Activated naive CD4-positive, alpha-beta T cell treated with anti-CD3 and anti-CD28 coated beads, Interleukin-2, amount 50 U/mL, for 16 hours (primary cell): ENCODE results near the gene BIVM.

Experiments
- DNase-seq: peaks from one replicate; pipeline ENCODE4 v3.0.0-alpha.2; 2020

The BIVM gene

DNA sequence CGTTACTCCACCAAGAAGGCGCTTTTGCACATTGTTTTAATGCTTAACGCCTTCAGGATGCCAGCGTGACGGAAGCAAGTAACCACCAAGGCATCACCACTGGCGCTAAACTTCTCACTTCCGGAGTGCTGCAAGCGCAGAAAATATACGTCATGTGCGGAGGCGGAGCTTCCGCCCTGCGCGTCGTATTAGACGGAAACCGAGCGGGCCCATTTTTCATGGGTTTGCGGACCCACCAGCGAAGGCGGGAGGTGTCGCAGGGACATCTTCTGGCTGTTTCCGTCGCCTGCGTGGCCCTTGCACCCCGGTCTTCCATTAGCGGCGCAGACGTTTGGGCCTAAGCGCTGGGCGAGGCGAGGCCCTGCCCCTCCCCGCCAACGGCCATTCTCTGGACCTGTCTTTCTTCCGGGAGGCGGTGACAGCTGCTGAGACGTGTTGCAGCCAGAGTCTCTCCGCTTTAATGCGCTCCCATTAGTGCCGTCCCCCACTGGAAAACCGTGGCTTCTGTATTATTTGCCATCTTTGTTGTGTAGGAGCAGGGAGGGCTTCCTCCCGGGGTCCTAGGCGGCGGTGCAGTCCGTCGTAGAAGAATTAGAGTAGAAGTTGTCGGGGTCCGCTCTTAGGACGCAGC lies 46.8 kb downstream of the BIVM start, which contains the start of gene ERCC5:
ERCC5 (plus strand) TSS at position 403 of the 631 bp plus-strand sequence. CDS start 235 bp downstream, outside the sequence.
- DNase-seq: peak; percentile 94

DNA sequence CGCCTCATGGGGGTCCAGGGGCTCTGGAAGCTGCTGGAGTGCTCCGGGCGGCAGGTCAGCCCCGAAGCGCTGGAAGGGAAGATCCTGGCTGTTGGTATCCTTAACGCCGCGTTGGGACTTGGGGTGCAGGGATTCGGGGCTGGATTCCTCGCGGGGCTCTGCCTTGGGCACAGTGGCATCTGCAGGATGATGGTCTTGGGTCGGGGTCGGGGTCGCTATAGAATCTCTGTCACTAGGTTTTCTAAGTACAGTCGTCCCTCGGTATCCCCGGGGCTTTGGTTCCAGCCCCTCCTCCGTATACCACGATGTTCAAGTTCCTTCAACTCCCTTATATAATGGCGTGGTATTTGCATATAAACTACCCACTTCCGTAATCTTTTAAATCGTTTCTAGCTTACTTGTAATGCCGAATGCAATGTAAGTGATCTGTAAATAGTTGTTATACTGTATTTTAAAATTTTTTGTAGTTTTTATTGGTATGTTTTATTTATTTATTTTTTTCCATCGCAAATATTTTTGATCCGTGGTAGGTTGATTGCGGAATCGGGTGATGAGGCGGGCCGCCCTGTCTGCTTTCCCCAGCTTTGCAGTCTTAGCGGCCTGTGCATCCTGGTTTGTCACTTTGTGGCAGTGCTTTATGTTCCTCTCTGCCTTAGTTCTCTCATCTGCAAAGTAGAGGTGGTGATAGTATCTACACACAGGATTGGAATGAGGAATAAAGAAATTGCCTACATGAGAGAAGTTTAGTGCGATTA lies 47.5 kb downstream of the BIVM start:
- DNase-seq: peak; percentile 42

DNA sequence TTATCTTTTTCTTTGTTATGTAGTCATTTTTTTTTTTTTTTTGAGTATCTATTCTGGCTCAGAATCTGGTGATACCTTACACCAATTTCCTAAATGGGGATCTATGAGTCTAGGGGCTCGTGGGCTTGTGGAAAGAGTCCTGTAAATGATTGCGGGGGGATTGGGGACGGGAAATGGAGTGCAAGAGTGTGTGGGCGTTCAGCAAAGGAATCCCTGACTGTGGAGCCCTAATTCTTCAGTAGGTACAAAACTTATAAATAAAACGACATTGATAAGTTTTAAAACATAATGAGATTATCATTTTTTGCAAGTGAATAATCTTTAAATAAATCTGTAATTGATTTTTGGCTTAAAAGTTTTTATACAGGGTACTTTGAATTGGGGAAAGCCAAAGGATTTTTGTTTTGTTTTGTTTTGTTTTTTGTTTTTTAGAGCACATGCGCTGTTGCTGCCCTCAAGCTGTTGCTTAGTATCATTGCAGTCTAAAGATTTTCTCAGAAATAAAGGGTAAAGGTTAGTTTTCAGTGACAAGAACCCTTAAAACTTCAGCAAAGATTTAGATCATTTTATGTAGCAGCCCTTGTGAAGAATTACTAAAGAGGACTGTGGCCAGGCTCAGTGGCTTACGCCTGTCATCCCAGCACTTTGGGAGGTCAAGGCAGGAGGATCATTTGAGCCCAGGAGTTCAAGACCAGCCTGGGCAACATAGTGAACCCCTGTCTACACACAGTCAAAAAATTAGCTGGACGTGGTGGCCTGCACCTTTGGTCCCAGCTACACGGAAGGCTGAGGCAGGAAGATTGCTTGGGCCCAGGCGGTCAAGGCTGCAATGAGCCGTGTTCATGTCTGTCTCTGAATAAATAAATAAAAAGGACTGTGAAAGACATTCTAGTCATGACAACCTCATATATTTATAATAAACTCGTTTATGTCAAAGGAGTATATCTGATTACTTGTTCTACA lies 48.6 kb downstream of the BIVM start:
- DNase-seq: no peak

DNA sequence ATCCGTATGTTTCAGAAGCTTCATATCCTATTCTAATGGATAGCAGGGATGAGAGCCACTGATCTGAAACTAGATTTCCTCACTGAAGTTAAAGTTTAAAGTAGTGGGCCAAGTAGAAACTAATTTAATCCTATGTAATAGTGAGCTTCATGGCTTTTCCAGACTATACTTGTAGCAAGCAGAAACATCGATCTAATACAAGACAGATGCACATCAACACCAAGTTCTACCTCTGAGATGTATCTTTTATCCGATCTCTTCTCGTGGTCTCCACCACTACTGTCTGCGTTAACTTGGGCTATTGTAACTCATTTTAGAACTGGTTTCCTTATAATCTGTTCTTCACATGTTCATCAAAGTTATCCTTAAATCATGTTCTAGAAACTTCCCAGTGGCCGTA lies 50.0 kb downstream of the BIVM start:
- no peak for DNase-seq

DNA sequence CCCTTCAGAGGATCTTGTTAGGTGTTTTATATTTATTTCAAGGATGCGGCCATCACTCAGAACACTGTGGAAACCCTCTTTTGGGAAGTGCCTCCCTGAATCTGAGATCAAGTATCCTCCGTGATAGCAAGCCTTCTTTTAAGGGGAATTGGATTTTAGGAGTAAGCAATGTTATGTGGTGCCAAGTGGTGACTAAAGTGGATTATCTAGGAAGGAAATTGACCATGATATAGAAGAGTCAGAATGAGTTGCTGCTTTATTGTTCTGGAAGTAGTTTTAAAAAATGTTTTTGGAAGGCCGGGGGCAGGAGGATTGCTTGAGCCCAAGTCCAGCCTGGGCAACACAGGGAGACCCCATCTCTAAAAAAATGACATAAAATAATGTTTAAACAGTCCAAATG lies 53.6 kb downstream of the BIVM start:
- DNase-seq: no peak

DNA sequence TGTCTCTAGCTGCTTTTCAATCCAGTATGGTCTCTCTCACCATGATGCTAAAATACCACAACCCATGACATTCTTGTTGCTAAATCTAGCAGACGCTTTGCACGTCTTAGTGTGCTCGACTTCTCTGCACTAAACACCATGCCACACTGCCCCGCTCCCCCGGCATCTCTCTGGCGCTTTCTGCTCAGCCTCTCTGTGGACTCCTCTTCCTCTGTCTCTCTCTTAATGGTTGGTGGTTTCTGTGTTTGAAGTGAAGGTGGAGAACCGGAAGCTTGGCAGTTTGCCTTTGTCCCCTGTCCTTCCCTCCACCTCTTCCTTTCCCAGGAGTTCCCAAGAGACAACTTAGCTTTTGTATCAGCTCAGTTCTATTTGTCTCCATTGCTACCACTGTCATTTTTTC lies 55.8 kb downstream of the BIVM start:
- DNase-seq: no peak

DNA sequence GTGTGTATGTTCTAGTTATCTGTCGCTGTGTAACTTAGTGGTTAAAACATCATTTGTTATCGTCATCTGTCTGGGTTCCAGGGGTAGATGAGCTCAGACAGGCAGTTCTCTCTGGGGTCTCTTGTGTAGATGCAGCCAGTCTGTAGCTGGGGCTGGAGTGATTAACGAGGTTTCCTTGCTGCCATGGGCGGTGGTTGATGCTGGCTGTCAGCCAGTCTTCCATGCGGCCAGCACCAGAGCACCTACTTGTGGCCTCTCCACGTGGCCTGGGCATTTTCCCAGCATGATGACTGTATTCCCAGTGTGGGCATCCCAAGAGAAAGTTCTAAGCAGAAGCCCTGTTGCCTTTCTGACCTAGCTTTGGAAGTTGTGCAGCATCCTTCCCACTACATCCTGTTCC lies 57.6 kb downstream of the BIVM start:
- DNase-seq: no peak

DNA sequence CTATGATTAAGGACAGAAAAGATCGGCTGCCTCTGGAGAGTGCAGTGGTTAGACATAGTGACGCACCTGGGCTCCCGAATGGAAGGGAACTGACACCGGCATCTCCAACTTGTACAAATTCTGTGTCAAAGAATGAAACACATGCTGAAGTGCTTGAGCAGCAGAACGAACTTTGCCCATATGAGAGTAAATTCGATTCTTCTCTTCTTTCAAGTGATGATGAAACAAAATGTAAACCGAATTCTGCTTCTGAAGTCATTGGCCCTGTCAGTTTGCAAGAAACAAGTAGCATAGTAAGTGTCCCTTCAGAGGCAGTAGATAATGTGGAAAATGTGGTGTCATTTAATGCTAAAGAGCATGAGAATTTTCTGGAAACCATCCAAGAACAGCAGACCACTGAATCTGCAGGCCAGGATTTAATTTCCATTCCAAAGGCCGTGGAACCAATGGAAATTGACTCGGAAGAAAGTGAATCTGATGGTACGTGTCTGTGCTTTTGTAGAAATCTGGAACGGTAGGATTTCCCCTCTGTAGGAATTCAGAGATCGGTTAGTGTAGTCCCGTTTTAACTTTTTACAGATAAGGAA lies 63.8 kb downstream of the BIVM start:
- DNase-seq: no peak

DNA sequence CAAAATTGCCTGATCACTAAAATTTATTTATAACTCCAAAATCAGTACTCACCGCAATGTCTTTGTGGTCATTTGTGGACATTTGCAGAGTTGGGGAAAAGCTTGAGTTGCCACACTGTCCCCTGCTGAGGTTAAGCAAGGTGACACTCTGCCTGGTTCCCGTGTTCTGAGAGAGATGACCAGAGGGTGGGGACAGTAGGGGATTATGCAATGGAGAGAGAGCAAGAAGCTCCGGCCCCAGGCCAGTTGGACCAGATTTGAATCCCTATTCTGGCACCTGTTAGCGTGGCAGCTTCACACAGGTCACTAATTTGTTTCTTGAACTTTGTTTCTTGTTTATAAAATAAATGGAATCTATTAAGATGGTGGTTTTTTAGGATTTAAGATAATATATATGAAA lies 64.7 kb downstream of the BIVM start:
- DNase-seq: no peak

DNA sequence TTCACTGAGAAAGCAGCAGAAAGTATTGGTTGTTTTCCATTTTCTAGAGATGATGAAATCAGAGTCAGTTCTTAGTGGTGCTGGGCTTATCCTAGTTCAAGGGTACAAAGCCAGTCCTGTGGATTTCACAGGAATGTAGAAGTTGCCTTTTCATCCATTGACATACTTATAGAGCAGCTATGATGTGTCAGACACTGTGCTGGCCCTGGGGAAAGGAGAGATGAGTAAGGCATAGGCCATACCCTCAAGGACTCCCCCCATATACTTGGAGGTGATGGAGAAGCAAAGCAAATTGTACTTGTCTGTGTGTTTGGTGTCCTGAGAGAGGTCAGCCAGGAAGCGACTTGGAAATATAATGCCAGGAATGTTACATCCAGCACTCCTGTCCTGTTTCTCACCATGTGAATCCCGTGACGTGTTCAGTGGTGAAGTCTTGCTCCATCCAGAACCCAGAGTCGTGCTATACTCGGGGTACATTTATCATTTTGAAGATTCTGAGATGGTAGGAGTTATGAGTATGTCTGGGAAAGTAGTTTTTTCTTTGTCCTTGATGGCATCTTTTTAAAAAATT lies 69.5 kb downstream of the BIVM start:
- DNase-seq: no peak

DNA sequence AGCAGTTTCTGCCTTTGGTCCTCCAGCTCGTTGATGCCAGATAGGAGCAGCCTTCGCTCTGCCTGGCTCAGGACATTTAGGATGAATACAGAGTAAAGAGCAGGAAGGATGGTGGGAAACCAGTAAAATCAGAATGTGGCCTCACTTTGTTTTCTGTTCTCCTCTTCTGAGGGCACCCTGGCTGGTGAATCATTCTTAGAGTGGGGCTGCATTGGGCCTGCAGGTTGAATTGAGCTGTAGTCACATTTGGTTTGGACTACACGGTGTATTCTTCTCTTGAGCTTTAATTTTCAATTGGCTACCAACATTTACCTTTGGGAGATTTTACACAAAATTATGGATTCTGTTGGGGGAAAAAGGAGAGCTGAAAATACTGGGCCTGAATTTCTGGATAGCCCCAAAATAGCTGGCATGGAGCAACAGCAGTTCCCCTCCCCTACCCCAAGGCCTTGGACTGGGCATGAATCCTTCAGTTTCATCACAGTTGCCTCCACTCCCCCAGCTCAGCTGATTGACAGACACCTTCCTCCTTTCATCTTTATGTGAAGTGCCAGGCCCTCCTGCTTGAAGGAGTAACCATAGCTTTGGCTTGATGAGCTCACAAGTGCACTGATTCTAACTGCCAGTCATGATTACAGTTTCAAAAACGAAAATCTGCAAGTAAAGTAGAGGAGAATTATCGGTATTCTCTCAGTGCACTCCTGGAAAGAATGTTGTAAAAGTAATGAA lies 71.2 kb downstream of the BIVM start:
- no peak for DNase-seq

DNA sequence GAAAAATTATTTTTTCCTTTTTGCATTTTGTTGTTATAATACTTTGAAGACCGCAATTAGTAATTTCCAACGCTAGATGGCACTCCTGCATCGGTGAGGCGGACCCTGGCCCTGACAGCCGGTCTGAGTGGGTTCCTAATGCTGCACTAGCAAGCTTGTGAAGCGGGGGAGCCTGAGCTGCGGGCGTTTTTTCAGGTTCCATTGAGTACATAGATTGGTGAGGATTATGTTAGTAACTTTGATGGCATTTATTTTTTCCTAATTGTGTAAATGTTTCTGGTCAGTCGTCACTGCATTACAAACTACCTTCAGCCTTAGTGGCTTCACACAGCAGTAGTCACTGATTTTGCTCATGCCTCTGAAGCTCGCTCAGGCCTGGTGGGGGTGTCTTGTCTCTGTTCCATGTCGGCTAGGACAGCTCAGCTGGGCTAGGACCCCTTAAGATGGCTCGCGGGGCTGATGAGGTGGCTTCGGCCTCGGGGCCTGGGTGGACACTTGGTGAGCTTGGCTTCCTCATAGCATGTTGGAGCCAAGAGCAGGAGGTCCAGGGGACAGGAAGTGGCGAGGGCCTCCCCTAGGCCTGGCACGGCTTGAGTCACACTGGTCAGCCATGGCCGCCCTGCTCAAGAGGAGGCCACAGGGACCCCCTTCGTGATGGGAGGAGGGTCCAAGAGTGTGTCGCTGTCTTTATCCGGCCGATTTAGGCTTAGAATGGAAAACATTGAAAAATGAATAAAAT lies 71.9 kb downstream of the BIVM start:
- peak; percentile 39 for DNase-seq

DNA sequence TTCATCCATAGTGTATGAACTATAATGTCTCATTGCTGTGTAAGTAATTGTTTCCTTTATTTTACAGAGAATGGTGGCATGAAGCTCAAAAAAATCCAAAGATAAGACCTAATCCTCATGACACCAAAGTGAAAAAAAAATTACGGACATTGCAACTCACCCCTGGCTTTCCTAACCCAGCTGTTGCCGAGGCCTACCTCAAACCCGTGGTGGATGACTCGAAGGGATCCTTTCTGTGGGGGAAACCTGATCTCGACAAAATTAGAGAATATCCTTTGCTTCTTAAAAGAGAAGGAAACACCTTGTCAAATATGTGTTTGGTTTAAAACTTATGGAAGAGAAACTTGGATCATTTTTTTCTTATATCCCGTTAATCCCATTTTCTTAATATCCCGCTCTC lies 73.2 kb downstream of the BIVM start:
- DNase-seq: no peak

DNA sequence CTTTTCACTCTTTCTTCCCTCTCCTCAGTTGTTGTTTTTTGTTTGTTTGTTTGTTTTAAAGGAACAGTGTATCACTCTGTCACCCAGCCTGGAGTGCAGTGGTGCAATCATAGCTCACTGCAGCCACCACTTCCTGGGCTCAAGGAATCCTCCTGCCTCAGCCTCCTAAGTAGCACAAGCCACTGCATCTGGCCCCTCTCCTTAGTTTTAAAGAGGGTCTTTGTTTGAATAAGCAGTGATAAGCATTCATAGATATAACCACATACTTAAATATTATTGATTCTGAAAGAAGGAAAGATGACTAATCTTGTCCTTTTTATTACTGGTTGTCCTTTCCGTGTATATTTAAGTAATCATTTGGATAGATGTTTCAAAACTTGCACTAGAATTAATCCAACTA lies 73.6 kb downstream of the BIVM start:
- DNase-seq: no peak

DNA sequence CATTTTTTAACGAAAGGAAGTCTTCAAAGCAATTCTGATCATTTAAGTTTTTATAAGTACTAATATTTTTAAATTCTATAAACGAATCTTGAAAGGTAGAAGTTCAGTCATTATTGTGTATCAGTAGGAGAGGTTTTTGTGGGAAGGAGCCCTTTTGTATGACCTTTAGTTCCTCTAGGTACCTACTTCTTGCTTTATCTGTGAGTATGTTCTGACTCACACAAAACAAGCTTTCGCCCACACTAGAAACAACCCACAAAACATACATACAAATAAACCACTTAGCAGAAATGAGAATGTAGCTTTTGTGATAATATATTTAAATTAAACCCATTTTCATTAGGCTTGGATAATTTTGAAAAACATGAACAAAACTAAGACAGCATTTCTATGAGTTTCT lies 74.7 kb downstream of the BIVM start:
- DNase-seq: no peak

DNA sequence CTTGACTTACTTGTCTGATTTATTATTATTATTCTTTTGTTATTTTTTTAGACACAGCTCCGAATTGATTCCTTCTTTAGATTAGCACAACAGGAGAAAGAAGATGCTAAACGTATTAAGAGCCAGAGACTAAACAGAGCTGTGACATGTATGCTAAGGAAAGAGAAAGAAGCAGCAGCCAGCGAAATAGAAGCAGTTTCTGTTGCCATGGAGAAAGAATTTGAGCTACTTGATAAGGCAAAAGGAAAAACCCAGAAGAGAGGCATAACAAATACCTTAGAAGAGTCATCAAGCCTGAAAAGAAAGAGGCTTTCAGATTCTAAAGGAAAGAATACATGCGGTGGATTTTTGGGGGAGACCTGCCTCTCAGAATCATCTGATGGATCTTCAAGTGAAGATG lies 76.3 kb downstream of the BIVM start:
- DNase-seq: no peak

DNA sequence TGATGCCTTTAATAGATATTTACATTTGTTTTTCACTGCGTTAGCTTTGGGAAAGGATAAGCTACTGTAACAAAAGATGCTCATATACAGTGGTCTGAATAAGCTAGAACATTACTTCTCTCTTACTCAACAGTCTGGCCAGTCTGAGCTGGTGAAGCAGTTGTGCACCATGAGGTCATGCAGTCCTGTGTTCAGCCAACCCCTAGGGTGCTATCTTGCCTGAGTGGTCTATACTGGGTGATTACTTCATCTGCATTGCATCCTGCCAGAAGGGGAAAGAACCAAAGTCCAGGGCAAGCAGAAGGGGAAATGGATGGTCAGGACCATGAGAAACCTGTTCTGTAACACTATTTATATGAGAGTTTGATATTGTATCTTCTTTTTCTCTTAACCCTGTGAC lies 78.4 kb downstream of the BIVM start:
- no peak for DNase-seq

DNA sequence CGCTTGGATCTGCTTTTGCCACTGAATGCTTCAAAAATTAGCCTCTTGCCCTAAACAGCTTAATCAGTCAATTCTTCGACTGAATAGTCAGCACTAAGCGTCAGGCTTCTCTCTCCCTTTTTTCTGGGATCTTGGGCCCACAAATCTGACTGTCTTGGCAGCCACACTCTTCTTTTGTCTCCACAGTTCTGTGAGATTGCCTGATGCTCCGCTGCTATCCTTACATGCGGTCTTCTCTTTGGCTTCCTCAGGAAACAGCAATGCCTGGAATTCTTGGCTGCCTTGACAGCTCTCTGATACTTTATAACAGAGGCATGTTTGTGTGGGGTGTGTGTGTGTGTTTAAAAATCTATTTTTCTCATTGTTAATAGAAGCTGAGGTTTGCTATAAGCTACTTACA lies 79.6 kb downstream of the BIVM start:
- no peak for DNase-seq

DNA sequence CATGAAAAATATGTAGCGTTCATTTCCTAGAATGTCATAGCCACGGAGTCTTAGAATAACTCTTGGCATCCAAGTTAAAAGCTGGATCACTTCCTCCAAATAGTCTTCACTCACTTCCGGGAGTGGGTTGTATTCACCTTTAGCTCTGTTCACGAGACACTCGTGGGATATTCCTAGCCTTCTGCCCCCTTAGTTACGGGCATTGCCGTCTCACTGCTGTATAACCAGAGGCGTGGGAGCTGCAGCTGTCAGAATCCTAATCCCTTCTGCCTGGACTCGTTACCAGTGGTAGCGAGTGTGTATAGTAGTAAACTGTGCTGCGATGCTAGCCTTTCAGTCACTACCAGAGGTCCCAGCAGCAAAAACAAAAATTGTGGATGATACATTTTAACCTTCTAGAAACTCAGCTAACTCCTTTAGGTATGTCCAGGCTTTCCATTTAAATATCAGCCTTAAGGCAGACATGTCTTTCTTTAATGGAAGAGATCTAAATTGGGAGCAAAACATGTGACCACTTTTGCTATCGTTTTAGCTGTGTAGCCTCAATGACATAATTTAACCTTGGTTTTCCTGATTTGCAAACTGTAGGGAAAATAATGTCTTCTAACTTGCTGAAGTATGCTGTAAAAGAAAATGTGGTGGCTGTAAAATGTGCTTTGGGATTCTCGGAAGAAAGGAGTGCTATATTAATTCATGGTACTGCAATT lies 81.0 kb downstream of the BIVM start:
- no peak for DNase-seq

DNA sequence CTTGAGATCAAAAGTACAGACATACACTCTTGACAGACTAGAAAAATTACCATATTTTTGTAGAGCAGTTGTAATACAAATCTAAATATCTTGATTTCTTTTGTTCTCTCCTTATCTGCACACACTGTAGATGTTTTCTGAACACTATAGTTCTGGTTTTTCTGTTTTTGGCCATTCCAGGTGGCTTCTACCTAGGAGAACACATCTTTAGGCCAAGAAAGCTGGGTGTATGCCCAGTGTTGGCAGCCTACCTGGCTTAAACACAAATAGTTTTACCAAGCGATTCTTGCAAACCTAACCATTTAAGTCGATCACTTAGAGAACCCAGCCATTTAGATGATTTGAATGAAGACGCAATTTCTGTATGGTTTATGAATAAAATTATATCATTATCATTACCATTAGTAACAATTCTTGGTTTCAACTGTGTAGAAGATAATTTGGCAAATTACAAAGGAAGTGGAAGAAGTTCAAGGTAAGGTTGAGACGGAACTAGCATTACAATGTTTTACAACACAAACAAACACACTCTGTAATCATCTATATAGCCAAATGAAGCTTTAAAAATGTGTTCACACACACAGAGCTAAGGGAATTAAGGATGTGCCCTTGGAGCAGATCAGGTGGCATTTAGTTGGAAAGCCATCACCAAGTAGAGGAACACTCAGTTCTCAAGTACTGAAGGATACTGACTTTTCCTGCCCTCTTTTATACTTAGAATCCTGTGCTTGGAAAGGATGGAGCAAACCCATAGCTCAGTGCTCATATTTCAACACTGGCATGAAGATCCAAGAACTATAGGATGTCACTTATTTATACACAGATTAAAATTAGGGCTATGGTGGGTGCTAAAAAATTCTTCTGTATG lies 83.1 kb downstream of the BIVM start:
- DNase-seq: no peak
